ENCODE results near the gene GOLGA6A.

DNA sequence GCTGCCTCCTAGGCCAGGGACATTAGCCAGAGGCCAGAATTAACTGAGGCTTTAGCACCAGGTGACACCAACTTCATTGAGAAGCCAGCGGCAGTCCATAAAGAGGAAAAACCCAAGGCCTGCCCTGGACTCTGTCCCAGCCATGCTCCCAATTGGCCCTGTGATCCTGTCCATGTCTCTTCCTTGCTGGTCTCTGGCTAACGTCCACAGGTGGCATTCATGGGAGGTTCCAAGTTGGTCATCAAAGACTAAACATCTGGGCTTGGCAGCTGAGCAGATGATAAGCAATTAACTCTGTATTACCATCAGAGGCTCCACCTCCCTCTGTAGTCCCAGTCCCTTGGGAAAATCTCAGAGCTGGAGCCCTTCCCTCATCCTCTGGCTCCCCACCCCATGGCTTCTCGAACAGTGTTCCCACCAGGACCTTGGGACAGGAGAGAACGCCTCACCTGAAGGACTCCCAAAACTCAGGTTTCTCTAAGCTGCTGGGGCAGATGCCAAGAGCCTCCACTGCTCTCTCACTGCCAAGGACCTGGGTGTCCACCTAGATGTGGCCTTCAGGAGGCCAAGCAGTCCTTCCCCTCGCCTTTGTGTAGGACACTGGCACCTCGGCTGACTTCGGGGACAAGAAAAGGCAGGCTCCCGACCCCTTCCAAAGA is 40.4 kb downstream of the GOLGA6A start:
- no peak for TF ChIP-seq POLR2A (IDR thresholded peaks at IDR 0.05; ENCODE audit: low read depth)
- TF ChIP-seq, protein P1, sequence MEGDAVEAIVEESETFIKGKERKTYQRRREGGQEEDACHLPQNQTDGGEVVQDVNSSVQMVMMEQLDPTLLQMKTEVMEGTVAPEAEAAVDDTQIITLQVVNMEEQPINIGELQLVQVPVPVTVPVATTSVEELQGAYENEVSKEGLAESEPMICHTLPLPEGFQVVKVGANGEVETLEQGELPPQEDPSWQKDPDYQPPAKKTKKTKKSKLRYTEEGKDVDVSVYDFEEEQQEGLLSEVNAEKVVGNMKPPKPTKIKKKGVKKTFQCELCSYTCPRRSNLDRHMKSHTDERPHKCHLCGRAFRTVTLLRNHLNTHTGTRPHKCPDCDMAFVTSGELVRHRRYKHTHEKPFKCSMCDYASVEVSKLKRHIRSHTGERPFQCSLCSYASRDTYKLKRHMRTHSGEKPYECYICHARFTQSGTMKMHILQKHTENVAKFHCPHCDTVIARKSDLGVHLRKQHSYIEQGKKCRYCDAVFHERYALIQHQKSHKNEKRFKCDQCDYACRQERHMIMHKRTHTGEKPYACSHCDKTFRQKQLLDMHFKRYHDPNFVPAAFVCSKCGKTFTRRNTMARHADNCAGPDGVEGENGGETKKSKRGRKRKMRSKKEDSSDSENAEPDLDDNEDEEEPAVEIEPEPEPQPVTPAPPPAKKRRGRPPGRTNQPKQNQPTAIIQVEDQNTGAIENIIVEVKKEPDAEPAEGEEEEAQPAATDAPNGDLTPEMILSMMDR (IDR thresholded peaks at IDR 0.05), result no peak
